Caco-2 (cell line): ENCODE results near the gene ARPIN. TPM values are rescaled to one million over a fixed set of nuclear protein-coding genes. Genes with fewer than 3 reads are reported as not detected.

ENCODE experiments used
- BruUV-seq: library from RNA; stranded (reverse); fragments of 400-500 nt; replicated peaks from 2 replicates; lab custom pipeline; 2021; lab: Mats Ljungman, UMichigan
- CTCF ChIA-PET: fragments of 300-600 bp; sonication (Branson Sonifier 250); formaldehyde crosslinking; loops from one replicate; lab custom pipeline; 2022; ENCODE audit warnings: antibody characterized with exemption; lab: Charles Lee
- POLR2A ChIA-PET: fragments of 300-600 bp; sonication (Branson Sonifier 250); formaldehyde crosslinking; loops from one replicate; lab custom pipeline; 2022; ENCODE audit warnings: antibody characterized with exemption; lab: Charles Lee
- DNase-seq, 2 experiments: peaks; one replicate each; pipeline versions ENCODE4 v3.0.0 to v3.0.0-alpha.2; 2020 to 2022
- H3K27me3 ChIP-seq: replicated peaks from 2 replicates; pipeline ENCODE4 v1.6.0; 2011; ENCODE audit warnings: low read length; ENCODE audit not compliant: control insufficient read depth, insufficient read depth
- H3K36me3 ChIP-seq: 2 replicates; pipeline ENCODE4 v1.5.1; 2011; ENCODE audit warnings: low read length; ENCODE audit not compliant: control insufficient read depth, insufficient read depth
- H3K4me1 ChIP-seq: fragments of 250-450 bp; sonication (Bioruptor Pico); 2 replicates; pipeline ENCODE4 v1.5.1; 2020; ENCODE audit warnings: mild to moderate bottlenecking
- H3K4me3 ChIP-seq: 2 replicates; pipeline ENCODE4 v1.5.1; 2011; ENCODE audit warnings: low read depth, mild to moderate bottlenecking, control low read depth, low read length
- H3K9me3 ChIP-seq: fragments of 250-450 bp; sonication (Bioruptor Pico); 2 replicates; pipeline ENCODE4 v1.5.1; 2020; ENCODE audit warnings: mild to moderate bottlenecking, moderate library complexity
- H3K27ac Mint-ChIP-seq: one replicate; pipeline ENCODE4 v1.8.0; 2022; ENCODE audit warnings: mixed read lengths; ENCODE audit not compliant: unreplicated experiment
- H3K27me3 Mint-ChIP-seq: one replicate; pipeline ENCODE4 v1.8.0; 2022; ENCODE audit warnings: mixed read lengths; ENCODE audit not compliant: insufficient read depth, unreplicated experiment
- H3K36me3 Mint-ChIP-seq: one replicate; pipeline ENCODE4 v1.8.0; 2022; ENCODE audit warnings: mild to moderate bottlenecking, mixed read lengths; ENCODE audit not compliant: insufficient read depth, unreplicated experiment
- H3K4me1 Mint-ChIP-seq: one replicate; pipeline ENCODE4 v1.8.0; 2022; ENCODE audit warnings: low read depth, mixed read lengths; ENCODE audit not compliant: unreplicated experiment
- H3K4me3 Mint-ChIP-seq: one replicate; pipeline ENCODE4 v1.8.0; 2022; ENCODE audit warnings: mild to moderate bottlenecking, moderate library complexity, mixed read lengths; ENCODE audit not compliant: unreplicated experiment
- H3K9me3 Mint-ChIP-seq: one replicate; pipeline ENCODE4 v1.8.0; 2022; ENCODE audit warnings: mixed read lengths; ENCODE audit not compliant: unreplicated experiment
- CTCF ChIP-seq, 2 experiments: fragments of 200-600 bp in 1 of 2; IDR thresholded peaks; 1 replicate in 1 of 2; 2 replicates in 1 of 2; pipeline versions ENCODE4 v1.5.1 to v1.8.0; 2011 to 2022; ENCODE audit warnings: antibody characterized with exemption in 1 of 2, control low read depth in 1 of 2, inconsistent platforms in 1 of 2, low read depth in 1 of 2, low read length in 1 of 2, mild to moderate bottlenecking in 1 of 2, moderate library complexity in 1 of 2; ENCODE audit not compliant: insufficient read depth in 1 of 2, severe bottlenecking in 1 of 2, unreplicated experiment in 1 of 2
- intact Hi-C: fragments of 100-400 bp; cut with micrococcal nuclease; formaldehyde crosslinking; loops from one replicate; pipeline ENCODE4 v1.10.0; 2022; ENCODE audit not compliant: unreplicated experiment
- total RNA-seq: library from RNA; stranded (reverse); gene quantifications from 2 replicates; pipeline ENCODE4 v1.2.3, GENCODE V29; 2022

The ARPIN gene
- total RNA-seq, 1 experiment from 2014 or later: 13.3 TPM

- no peaks in the 10 kb centered on the region for H3K36me3 ChIP-seq
- H3K9me3 ChIP-seq: no peaks in the 10 kb centered on the region
- Mint-ChIP-seq H3K4me3 (no peak overlapping the region), H3K27ac (no peak overlapping the region), H3K4me1 (peaks cover 15% of the 10 kb centered on the region), H3K36me3 (peaks cover 24% of the 10 kb centered on the region), H3K9me3 (no peaks in the 10 kb centered on the region), H3K27me3 (no peaks in the 10 kb centered on the region)
- no peak overlapping the region for H3K4me3 ChIP-seq
- no peak for DNase-seq
- TSS peak; percentile 20 for BruUV-seq
- ChIA-PET POLR2A (no interaction called here), CTCF (interaction anchor here (0.6 kb wide), 1 partner anchor 10 kb away, joined by 3 read pairs; no protein-coding TSS in a partner anchor)
- intact Hi-C loops: no loop called here
- peaks cover 25% of the 10 kb centered on the region for H3K4me1 ChIP-seq
- H3K27me3 ChIP-seq: no peaks in the 10 kb centered on the region
- TF ChIP-seq CTCF (IDR thresholded peaks at IDR 0.05; ENCODE audit: insufficient read depth in 1 of 2, low read depth in 1 of 2, low read length in 1 of 2, severe bottlenecking in 1 of 2, unreplicated experiment in 1 of 2): no peak
Measured at GRCh38 chr15:89851673-89852341, 60.9 kb downstream of the ARPIN start.

- Mint-ChIP-seq H3K27me3 (no peaks in the 10 kb centered on the region), H3K4me3 (no peak overlapping the region), H3K4me1 (peaks cover 33% of the 10 kb centered on the region), H3K36me3 (peaks cover 31% of the 10 kb centered on the region), H3K9me3 (no peaks in the 10 kb centered on the region), H3K27ac (no peak overlapping the region)
- Histone ChIP-seq H3K4me3 (no peak overlapping the region), H3K9me3 (no peaks in the 10 kb centered on the region), H3K36me3 (no peaks in the 10 kb centered on the region), H3K4me1 (peaks cover 37% of the 10 kb centered on the region), H3K27me3 (no peaks in the 10 kb centered on the region)
- no peak for TF ChIP-seq CTCF (IDR thresholded peaks at IDR 0.05; ENCODE audit: insufficient read depth in 1 of 2, low read depth in 1 of 2, low read length in 1 of 2, severe bottlenecking in 1 of 2, unreplicated experiment in 1 of 2)
- DNase-seq: no peak
- CTCF ChIA-PET: no interaction called here
- BruUV-seq: no TSS peak
- intact Hi-C loops: no loop called here
- POLR2A ChIA-PET: no interaction called here
Measured at GRCh38 chr15:89848970-89849292, 63.8 kb downstream of the ARPIN start.

GRCh38 chr15:89847101-89847500 lies 65.7 kb downstream of the ARPIN start:
- ChIA-PET POLR2A (no interaction called here), CTCF (interaction anchor here (1.0 kb wide), 1 partner anchor 28 kb away, joined by 4 read pairs; no protein-coding TSS in a partner anchor)
- no peaks in the 10 kb centered on the region for H3K27me3 ChIP-seq
- no peaks in the 10 kb centered on the region for H3K27me3 Mint-ChIP-seq
- H3K9me3 ChIP-seq: no peaks in the 10 kb centered on the region
- TF ChIP-seq CTCF (IDR thresholded peaks at IDR 0.05; ENCODE audit: insufficient read depth in 1 of 2, low read depth in 1 of 2, low read length in 1 of 2, severe bottlenecking in 1 of 2, unreplicated experiment in 1 of 2): no peak
- H3K4me3 ChIP-seq: no peak overlapping the region
- intact Hi-C loops: no loop called here
- H3K4me1 ChIP-seq: peaks cover 30% of the 10 kb centered on the region
- no TSS peak for BruUV-seq
- H3K27ac Mint-ChIP-seq: no peak overlapping the region
- H3K36me3 ChIP-seq: no peaks in the 10 kb centered on the region
- DNase-seq: no peak
- no peaks in the 10 kb centered on the region for H3K9me3 Mint-ChIP-seq
- H3K36me3 Mint-ChIP-seq: peaks cover 25% of the 10 kb centered on the region
- H3K4me1 Mint-ChIP-seq: peaks cover 27% of the 10 kb centered on the region
- H3K4me3 Mint-ChIP-seq: no peak overlapping the region
